GM13976 (cell line): ENCODE data around the gene STK33.

ENCODE experiments used
- DNase-seq: peaks from one replicate; pipeline ENCODE4 v3.0.0; 2012; ENCODE audit warnings: low spot score
- in situ Hi-C: fragments of 300-500 bp; cut with MboI; formaldehyde crosslinking; loops from one replicate; pipeline ENCODE4 v1.12.0; 2022; ENCODE audit warnings: low sequenced_read_pairs, mixed read lengths, inconsistent platforms; ENCODE audit not compliant: unreplicated experiment
- TF ChIP-seq, protein P1 (sequence below): IDR thresholded peaks from 2 replicates; pipeline ENCODE4 v1.5.1; 2012; ENCODE audit warnings: borderline replicate concordance, mild to moderate bottlenecking; ENCODE audit not compliant: insufficient read depth; ENCODE audit errors: extremely low read depth, missing control alignments, control extremely low read depth

The STK33 gene

DNA sequence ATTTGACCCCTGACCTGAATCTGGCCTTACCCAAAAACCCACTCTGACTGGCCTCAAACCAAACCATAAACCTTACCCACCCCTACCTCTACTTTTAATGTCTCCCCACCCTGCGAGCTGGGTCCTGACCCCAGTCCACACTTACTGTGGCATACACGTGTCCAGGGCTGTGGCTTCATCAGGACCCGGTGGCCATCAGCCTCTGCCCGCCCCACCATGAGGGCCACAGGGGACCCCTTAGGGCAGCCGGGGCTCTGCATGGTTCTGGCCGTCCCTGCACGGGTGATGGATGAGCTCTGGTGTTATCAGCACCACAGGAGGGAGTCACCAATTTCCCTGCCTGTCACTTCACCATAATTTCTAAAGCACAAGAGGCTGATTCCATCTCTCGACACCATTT lies 242.8 kb downstream of the STK33 start:
- in situ Hi-C loops: no loop called here
- no peak for DNase-seq
- TF ChIP-seq, protein P1, sequence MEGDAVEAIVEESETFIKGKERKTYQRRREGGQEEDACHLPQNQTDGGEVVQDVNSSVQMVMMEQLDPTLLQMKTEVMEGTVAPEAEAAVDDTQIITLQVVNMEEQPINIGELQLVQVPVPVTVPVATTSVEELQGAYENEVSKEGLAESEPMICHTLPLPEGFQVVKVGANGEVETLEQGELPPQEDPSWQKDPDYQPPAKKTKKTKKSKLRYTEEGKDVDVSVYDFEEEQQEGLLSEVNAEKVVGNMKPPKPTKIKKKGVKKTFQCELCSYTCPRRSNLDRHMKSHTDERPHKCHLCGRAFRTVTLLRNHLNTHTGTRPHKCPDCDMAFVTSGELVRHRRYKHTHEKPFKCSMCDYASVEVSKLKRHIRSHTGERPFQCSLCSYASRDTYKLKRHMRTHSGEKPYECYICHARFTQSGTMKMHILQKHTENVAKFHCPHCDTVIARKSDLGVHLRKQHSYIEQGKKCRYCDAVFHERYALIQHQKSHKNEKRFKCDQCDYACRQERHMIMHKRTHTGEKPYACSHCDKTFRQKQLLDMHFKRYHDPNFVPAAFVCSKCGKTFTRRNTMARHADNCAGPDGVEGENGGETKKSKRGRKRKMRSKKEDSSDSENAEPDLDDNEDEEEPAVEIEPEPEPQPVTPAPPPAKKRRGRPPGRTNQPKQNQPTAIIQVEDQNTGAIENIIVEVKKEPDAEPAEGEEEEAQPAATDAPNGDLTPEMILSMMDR: no peak

DNA sequence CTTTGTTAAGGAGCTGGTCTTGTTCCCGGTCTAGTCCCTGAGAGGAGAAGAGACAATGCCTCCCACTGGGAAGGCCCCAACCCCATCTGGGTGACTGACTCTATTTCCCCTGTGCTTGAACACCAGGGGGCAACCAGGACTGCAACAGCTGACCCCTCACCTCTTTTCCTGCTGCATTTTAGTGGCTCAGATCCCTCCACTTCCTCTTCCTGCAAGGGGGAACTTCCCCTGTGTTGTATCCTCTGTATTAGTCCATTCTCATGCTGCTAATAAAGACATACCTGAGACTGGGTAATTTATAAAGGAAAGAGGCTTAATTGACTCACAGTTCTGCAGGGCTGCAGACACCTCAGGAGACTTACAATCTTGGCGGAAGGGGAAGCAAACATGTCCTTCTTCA lies 246.1 kb downstream of the STK33 start:
- TF ChIP-seq, protein P1: no peak
- no peak for DNase-seq
- in situ Hi-C loops: no loop called here

DNA sequence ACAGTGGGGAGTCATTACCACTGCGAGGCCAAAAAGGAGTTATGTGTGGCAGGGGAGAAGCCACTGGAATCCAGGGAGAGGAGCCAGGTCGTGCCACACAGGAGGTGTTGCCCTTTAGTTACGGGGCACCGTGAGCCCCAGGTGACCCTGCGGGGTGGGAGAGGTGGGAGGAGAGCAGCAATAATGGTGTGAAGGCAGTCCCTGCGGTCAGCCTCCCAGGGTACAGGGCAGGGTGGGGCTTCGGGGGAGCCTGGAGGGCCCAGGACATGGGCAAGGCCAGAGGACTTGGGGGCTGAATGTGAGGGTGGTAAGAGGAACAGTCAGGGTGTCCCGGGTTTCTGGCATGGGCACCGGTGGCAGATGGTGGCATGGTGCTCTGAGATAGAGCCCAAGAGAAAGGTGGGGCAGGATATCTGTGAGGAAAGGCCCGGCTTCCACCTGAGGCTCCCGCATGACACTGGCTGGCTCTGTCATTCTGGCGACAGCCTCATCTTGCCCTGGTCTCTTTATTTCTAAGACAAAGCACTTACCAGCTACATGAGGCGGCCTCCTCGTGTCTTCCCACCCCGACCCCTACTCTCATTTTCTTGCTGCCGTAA lies 247.8 kb downstream of the STK33 start:
- TF ChIP-seq, protein P1: no peak
- DNase-seq: no peak
- in situ Hi-C loops: no loop called here

DNA sequence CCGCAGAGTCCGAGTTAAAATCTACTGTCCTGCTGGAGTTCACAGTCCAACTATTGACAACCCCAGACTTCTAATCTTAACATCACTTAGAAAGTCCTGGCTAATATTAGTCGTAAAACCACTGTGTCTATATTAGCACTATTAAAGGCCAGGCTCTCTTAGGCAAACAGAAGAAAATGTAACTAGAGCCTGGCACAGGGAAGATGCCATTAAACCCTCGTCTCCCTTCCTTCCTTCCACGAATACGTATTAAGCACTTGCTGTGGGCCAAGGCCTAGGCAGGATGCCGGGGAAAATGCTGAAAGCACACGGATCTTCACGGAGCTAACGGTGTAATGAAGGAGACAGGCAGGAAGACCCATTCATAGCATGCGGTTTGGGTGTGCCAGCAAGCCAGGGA lies 248.8 kb downstream of the STK33 start:
- TF ChIP-seq, protein P1: no peak
- no peak for DNase-seq
- in situ Hi-C loops: no loop called here

DNA sequence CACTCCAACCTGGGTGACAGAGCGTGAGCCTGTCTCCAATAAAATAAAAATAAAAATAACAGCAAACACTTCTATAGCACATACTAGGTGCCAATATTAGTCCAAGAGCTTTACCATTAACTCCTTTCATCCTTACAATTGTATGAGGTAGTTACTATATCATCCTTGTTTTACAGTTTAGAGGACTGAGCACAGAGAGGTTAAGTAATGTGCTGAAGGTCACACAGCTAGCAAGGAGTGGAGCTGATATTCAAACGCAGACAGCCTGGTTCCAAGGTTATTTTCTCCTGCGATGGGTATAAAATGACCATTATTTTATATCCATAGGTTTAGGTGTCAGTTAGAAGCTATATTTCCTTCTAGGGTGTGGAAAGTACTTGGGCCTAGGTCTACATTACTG lies 249.7 kb downstream of the STK33 start:
- TF ChIP-seq, protein P1: no peak
- in situ Hi-C loops: no loop called here

DNA sequence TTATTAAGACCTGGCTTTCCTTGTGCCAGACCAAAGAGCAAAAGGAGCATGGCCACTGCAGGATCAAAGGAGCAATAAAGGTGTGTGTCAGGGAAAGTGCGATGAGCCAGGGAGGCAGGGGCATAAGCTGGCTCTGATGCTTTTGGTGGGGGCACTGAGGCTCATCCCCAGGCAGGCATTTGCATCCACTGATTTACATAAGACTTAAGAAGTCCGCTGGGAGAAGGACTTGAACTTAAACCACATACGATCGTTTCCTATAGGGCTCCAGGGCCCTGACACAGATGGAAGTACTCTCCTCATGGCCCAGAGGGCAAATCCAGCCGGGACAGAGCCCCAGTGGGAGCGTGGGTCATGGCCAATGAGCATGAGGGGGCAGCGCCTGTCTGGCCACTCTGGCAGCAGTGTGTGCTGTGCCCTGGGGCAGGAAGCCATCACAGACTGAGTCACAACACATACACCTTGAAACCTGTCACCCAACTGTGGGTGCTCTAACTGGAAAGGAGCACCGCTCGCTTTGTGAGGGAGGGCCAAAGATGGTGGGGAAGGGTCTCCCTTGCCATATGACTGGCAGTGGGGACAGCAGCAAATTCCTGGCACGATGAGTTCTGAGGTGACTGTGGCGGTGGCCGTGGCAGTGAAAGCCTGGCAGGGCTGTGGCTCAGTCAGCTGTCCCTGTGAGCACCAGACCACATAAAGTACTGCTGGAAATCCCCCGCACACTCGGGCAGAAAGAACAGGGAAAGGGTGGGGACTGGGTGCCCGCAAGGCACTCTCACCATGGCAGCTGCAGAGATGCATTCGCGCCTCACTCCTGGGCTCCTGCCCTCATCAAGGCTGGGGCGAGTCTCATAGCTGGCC lies 251.0 kb downstream of the STK33 start:
- in situ Hi-C loops: no loop called here
- peak; percentile 68 for DNase-seq
- TF ChIP-seq, protein P1: no peak

More for the DNA sequence above, 249.7 kb downstream of the STK33 start:
- DNase-seq: no peak
